Gastroesophageal sphincter (tissue), 4 donors: ENCODE data around the gene SSH2. TPM values are rescaled to one million over a fixed set of nuclear protein-coding genes. Genes with fewer than 3 reads are reported as not detected.
A peak's percentile ranks its signal among the peaks of the same experiment; 100 is the strongest.

Source experiments
- ATAC-seq: fragments of 150-250 bp; one replicate; pipeline ENCODE4 v1.9.1; 2016; ENCODE audit warnings: mild to moderate bottlenecking, moderate library complexity
- H3K27ac ChIP-seq, 4 donors: fragments of 200-600 bp; sonication (generic) in 3 of 4; 1 replicate in 3 of 4; 2 replicates in 1 of 4; pipeline ENCODE4 v1.5.1; 2016 to 2019
- H3K27me3 ChIP-seq: fragments of 200-600 bp; sonication (generic); one replicate; pipeline ENCODE4 v1.5.1; 2019
- H3K36me3 ChIP-seq, 2 donors: fragments of 200-600 bp; sonication (generic); one replicate each; pipeline ENCODE4 v1.5.1; 2019; ENCODE audit warnings: control low read depth in 1 of 2
- H3K4me1 ChIP-seq, 3 donors: fragments of 200-600 bp; sonication (generic); 1 replicate in 2 of 3; 2 replicates in 1 of 3; pipeline ENCODE4 v1.5.1; 2016 to 2019; ENCODE audit warnings: control low read depth in 2 of 3
- H3K4me3 ChIP-seq, 2 donors: fragments of 200-600 bp; sonication (generic); one replicate each; pipeline ENCODE4 v1.5.1; 2019; ENCODE audit warnings: mild to moderate bottlenecking in 1 of 2, moderate library complexity in 1 of 2
- H3K9me3 ChIP-seq, 3 donors: fragments of 200-600 bp; sonication (generic); one replicate each; pipeline ENCODE4 v1.5.1; 2017 to 2019; ENCODE audit warnings: control low read depth in 2 of 3
- EP300 ChIP-seq: sonication (generic); formaldehyde crosslinking; IDR thresholded peaks from one replicate; pipeline ENCODE4 v1.6.1; 2017; ENCODE audit warnings: antibody characterized with exemption, mild to moderate bottlenecking
- POLR2A ChIP-seq, 2 donors: fragments of 450-650 bp; IDR thresholded peaks; one replicate each; pipeline ENCODE4 v1.6.1; 2017; ENCODE audit warnings: antibody characterized with exemption in 2 of 2, mild to moderate bottlenecking in 2 of 2, moderate library complexity in 1 of 2
- POLR2AphosphoS5 ChIP-seq: sonication (generic); formaldehyde crosslinking; IDR thresholded peaks from one replicate; pipeline ENCODE4 v1.6.1; 2017; ENCODE audit warnings: antibody characterized with exemption
- WGBS, 2 donors: methylation state at CpG; one replicate each; pipeline ENCODE4 v1.1.5; 2018; ENCODE audit warnings: low coverage in 1 of 2; 5-methylcytosine and 5-hydroxymethylcytosine counted together
- total RNA-seq, 4 donors: library from RNA; depleted of rRNA; stranded (reverse); fragments of >200 nt; gene quantifications; one replicate each; pipeline ENCODE4 v1.1.0, GENCODE V29; 2016
- TF ChIP-seq, protein P1 (sequence below), 4 experiments: fragments of 200-600 bp in 2 of 4; fragments of 450-650 bp in 2 of 4; sonication (generic) in 1 of 4; IDR thresholded peaks; one replicate each; pipeline ENCODE4 v1.5.1; 2017 to 2019; ENCODE audit warnings: antibody characterized with exemption in 4 of 4, mild to moderate bottlenecking in 2 of 4, moderate library complexity in 2 of 4

SSH2 gene
- total RNA-seq, 4 donors from 2014 or later = 16.0 to 39.7 (median 24.9) TPM

- Histone ChIP-seq H3K4me1 (peaks cover 0 to 31% (median 6%) of the 10 kb centered on the region in 3 donors), H3K36me3 (peaks cover 0 to 26% of the 10 kb centered on the region in 2 donors), H3K27me3 (no peaks in the 10 kb centered on the region), H3K9me3 (no peaks in the 10 kb centered on the region), H3K4me3 (no peak overlapping the region), H3K27ac (no peak overlapping the region)
- TF ChIP-seq POLR2AphosphoS5 (no peak), EP300 (no peak), POLR2A (IDR thresholded peaks at IDR 0.05) (no peak)
- TF ChIP-seq, protein P1, sequence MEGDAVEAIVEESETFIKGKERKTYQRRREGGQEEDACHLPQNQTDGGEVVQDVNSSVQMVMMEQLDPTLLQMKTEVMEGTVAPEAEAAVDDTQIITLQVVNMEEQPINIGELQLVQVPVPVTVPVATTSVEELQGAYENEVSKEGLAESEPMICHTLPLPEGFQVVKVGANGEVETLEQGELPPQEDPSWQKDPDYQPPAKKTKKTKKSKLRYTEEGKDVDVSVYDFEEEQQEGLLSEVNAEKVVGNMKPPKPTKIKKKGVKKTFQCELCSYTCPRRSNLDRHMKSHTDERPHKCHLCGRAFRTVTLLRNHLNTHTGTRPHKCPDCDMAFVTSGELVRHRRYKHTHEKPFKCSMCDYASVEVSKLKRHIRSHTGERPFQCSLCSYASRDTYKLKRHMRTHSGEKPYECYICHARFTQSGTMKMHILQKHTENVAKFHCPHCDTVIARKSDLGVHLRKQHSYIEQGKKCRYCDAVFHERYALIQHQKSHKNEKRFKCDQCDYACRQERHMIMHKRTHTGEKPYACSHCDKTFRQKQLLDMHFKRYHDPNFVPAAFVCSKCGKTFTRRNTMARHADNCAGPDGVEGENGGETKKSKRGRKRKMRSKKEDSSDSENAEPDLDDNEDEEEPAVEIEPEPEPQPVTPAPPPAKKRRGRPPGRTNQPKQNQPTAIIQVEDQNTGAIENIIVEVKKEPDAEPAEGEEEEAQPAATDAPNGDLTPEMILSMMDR (IDR thresholded peaks at IDR 0.05) = no peak
- no peak for ATAC-seq
- 92 to 95% methylated on average over 5 of the region's 5 CpGs for WGBS, 2 donors
Measured at GRCh38 chr17:29749045-29749825, 180.8 kb downstream of the SSH2 start.

DNA sequence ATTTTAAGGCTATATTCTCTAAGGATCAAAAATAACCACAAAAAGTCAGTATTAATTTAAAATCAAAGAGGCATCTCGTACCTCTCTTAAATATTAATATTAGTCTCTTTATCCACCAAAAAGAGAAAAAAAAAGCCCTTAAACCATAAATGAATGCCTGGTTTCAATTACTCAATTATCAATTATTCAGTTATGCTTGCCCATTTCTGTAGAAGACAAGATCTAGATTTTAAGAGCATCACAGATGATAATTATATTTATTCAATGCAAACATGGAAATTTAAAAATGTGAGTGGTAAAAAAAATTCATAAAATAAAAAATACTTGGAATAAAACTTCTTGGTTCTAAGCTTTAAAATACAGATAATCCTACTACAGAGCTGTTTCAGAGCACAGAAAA, 181.6 kb downstream of the SSH2 start:
- ATAC-seq = no peak
- no peak overlapping the region for H3K27ac ChIP-seq
- no peaks in the 10 kb centered on the region for H3K27me3 ChIP-seq
- H3K9me3 ChIP-seq = no peaks in the 10 kb centered on the region
- peaks cover 0 to 21% of the 10 kb centered on the region in 2 donors for H3K36me3 ChIP-seq
- H3K4me3 ChIP-seq = no peak overlapping the region
- no peak for TF ChIP-seq EP300
- TF ChIP-seq POLR2AphosphoS5 = no peak
- no peak for TF ChIP-seq POLR2A (IDR thresholded peaks at IDR 0.05)
- TF ChIP-seq, protein P1 (IDR thresholded peaks at IDR 0.05) = no peak
- H3K4me1 ChIP-seq = peaks cover 0 to 37% (median 6%) of the 10 kb centered on the region in 3 donors
- WGBS, 2 donors = 79 to 95% methylated on average over 1 of the region's 1 CpG

GRCh38 chr17:29747660-29748059, 182.4 kb downstream of the SSH2 start:
- 83% methylated on average over 1 of the region's 1 CpG; no CpG with 5 or more reads in 1 of the 2 donors for WGBS, 2 donors
- no peak for TF ChIP-seq POLR2AphosphoS5
- no peak for TF ChIP-seq POLR2A (IDR thresholded peaks at IDR 0.05)
- TF ChIP-seq, protein P1 (IDR thresholded peaks at IDR 0.05) = no peak
- no peak for TF ChIP-seq EP300
- Histone ChIP-seq H3K36me3 (peaks cover 0 to 13% of the 10 kb centered on the region in 2 donors), H3K27ac (no peak overlapping the region), H3K27me3 (no peaks in the 10 kb centered on the region), H3K9me3 (no peaks in the 10 kb centered on the region), H3K4me1 (peaks cover 0 to 37% (median 6%) of the 10 kb centered on the region in 3 donors), H3K4me3 (no peak overlapping the region)
- no peak for ATAC-seq

DNA sequence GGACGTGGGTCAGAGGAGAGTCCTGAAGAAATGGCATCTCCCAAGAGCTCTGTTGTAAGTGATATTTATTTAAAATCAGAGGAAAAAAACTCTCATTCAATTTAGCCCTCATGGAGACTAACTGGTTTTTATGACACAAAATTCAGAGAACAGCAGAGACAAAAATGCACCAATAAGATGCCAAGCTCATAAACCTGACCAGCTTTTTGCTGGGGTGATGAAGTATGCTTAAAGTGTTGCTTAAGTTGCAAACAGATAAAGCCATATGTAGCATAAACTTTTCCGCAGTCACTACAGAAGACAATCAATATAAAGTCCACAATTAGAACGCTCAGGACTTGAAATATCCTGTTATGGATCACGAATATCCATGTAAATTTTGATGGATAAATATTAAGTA, 183.4 kb downstream of the SSH2 start:
- Histone ChIP-seq H3K36me3 (peaks cover 0 to 12% of the 10 kb centered on the region in 2 donors), H3K4me3 (no peak overlapping the region), H3K27me3 (no peaks in the 10 kb centered on the region), H3K27ac (no peak overlapping the region), H3K9me3 (no peaks in the 10 kb centered on the region), H3K4me1 (peaks cover 0 to 37% (median 6%) of the 10 kb centered on the region in 3 donors)
- no peak for ATAC-seq
- TF ChIP-seq POLR2AphosphoS5 (no peak), POLR2A (IDR thresholded peaks at IDR 0.05) (no peak), EP300 (no peak)
- TF ChIP-seq, protein P1 (IDR thresholded peaks at IDR 0.05) = no peak
- WGBS, 2 donors = 84 to 89% methylated on average over 4 of the region's 4 CpGs

DNA sequence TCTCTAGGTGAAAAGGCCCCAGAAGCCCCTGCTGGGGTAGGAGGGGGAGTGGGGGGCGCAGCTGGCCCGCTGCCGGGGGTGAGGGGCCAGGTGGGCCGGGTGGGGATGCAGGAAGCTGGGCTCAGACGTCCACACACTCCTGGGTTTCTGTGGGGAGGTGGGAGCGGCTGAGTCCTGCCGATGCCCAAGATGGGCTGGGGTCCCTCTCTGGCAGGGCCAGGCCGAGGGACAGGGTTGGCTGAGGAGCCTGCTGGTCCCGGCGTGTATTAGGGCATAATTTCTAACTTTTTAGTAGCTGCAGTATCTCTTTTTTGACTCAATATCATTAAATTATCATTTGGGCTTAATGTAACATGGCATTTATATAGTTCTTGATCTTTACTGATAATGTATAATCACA, 185.9 kb downstream of the SSH2 start:
- H3K4me3 ChIP-seq = no peak overlapping the region
- H3K27me3 ChIP-seq = no peaks in the 10 kb centered on the region
- TF ChIP-seq, protein P1 (IDR thresholded peaks at IDR 0.05) = no peak
- peak overlapping the region in 3 of 4 donors; percentile 26 to 63 (median 44) for H3K27ac ChIP-seq
- H3K36me3 ChIP-seq = no peaks in the 10 kb centered on the region
- H3K9me3 ChIP-seq = no peaks in the 10 kb centered on the region
- ATAC-seq = no peak
- 80% methylated on average over 6 of the region's 10 CpGs; no CpG with 5 or more reads in 1 of the 2 donors for WGBS, 2 donors
- peaks cover 0 to 55% (median 11%) of the 10 kb centered on the region in 3 donors for H3K4me1 ChIP-seq
